Endothelial cell of umbilical vein (primary cell): ENCODE results near the gene LPP.

Source experiments
- CTCF ChIP-seq, 2 donors: IDR thresholded peaks; 1 replicate in 1 of 2; 2 replicates in 1 of 2; pipeline ENCODE4 v1.5.1; 2011; ENCODE audit warnings: low read length in 2 of 2, mild to moderate bottlenecking in 2 of 2, moderate library complexity in 2 of 2, control low read depth in 1 of 2, inconsistent platforms in 1 of 2, low read depth in 1 of 2; ENCODE audit not compliant: insufficient read depth in 1 of 2; ENCODE audit errors: extremely low read depth in 1 of 2
- EZH2 ChIP-seq: IDR thresholded peaks from 2 replicates; pipeline ENCODE4 v1.6.1; 2012; ENCODE audit warnings: borderline replicate concordance, low read depth, mild to moderate bottlenecking, moderate library complexity, low read length, inconsistent platforms; ENCODE audit not compliant: severe bottlenecking
- POLR2A ChIP-seq: IDR thresholded peaks from 2 replicates; pipeline ENCODE4 v1.6.1; 2012; ENCODE audit warnings: low read depth, mild to moderate bottlenecking, control low read depth, low read length
- POLR2AphosphoS5 ChIP-seq: IDR thresholded peaks from 2 replicates; pipeline ENCODE4 v1.6.1; 2012; ENCODE audit warnings: low read depth, mild to moderate bottlenecking, control low read depth, low read length, moderate library complexity; ENCODE audit not compliant: insufficient read depth
- TF ChIP-seq, protein P1 (sequence below): IDR thresholded peaks from 2 replicates; pipeline ENCODE4 v1.6.1; 2011; ENCODE audit not compliant: insufficient read depth, insufficient read length

GRCh38 chr3:188754267-188754666 is 600.3 kb downstream of the LPP start:
- TF ChIP-seq, protein P1, sequence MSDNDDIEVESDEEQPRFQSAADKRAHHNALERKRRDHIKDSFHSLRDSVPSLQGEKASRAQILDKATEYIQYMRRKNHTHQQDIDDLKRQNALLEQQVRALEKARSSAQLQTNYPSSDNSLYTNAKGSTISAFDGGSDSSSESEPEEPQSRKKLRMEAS, result no peak
- TF ChIP-seq POLR2A (no peak), CTCF (IDR thresholded peaks at IDR 0.05; ENCODE audit: extremely low read depth in 1 of 2, insufficient read depth in 1 of 2, low read depth in 1 of 2, low read length in 2 of 2) (no peak), EZH2 (no peak), POLR2AphosphoS5 (no peak)
